ENCODE results near the gene DLG5.
"Not testable (repeated sequence)": the region's sequence is repeated elsewhere in the genome, so short reads cannot be mapped to it uniquely, and the experiment has no call there.

DLG5 gene

DNA sequence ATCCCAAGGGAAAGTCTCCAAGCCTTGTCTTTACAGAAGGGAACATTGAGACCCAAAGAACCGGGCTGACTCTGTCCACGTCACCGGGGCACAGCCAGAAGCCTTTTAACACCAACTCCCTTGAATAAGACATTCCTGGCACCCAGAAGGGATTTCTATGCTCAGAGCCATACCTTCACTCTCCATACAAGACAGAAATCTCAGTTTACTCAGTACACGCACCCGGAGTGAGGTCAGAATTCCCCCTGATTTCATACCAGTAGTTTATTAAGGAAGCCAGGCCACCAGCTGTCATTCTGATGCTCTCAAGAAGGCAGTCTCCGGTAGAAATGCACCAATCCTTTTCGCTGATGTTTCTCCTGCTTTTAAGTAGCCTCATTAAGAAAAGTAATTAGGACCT is 154.7 kb downstream of the DLG5 start:
- peaks cover 2% of the 10 kb centered on the region for H3K4me1 ChIP-seq (ENCODE audit: control insufficient read depth, insufficient read depth, low read length)
- H3K9me3 ChIP-seq (ENCODE audit: control insufficient read depth, insufficient read depth, low read length): peaks cover 4% of the 10 kb centered on the region
- H3K27me3 ChIP-seq (ENCODE audit: control insufficient read depth, insufficient read depth, low read length): no peaks in the 10 kb centered on the region
- H3K9ac ChIP-seq (ENCODE audit: low read depth, low read length): no peak overlapping the region
- H3K4me3 ChIP-seq (ENCODE audit: low read depth, low read length): no peak overlapping the region
- H3K36me3 ChIP-seq (ENCODE audit: control insufficient read depth, insufficient read depth, low read length): no peaks in the 10 kb centered on the region

- Histone ChIP-seq H3K9me3 (ENCODE audit: control insufficient read depth, insufficient read depth, low read length) (peaks cover 3% of the 10 kb centered on the region), H3K27me3 (ENCODE audit: control insufficient read depth, insufficient read depth, low read length) (no peaks in the 10 kb centered on the region), H3K4me3 (ENCODE audit: low read depth, low read length) (no peak overlapping the region), H3K9ac (ENCODE audit: low read depth, low read length) (no peak overlapping the region), H3K36me3 (ENCODE audit: control insufficient read depth, insufficient read depth, low read length) (no peaks in the 10 kb centered on the region), H3K4me1 (ENCODE audit: control insufficient read depth, insufficient read depth, low read length) (peaks cover 2% of the 10 kb centered on the region)
Observed at GRCh38 chr10:77771450-77771849, 155.1 kb downstream of the DLG5 start.

DNA sequence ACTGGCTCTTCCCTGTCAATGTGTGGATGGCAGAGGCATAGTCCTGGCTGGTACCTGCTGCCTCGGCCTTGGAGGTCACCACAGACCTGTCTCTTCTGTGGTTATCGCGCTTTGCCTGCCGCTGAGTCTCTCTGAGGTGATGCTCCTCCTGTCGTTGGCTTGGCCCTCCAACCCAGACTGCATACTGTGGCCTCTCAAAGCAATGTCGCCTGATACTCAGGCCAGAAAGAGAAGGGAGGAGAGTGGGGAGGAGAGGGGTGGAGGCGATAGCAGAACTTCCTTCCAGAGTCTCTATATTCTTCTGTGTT is 155.7 kb downstream of the DLG5 start:
- no peaks in the 10 kb centered on the region for H3K36me3 ChIP-seq (ENCODE audit: control insufficient read depth, insufficient read depth, low read length)
- no peaks in the 10 kb centered on the region for H3K27me3 ChIP-seq (ENCODE audit: control insufficient read depth, insufficient read depth, low read length)
- H3K9ac ChIP-seq (ENCODE audit: low read depth, low read length): no peak overlapping the region
- H3K4me3 ChIP-seq (ENCODE audit: low read depth, low read length): no peak overlapping the region
- no peaks in the 10 kb centered on the region for H3K9me3 ChIP-seq (ENCODE audit: control insufficient read depth, insufficient read depth, low read length)
- peaks cover 2% of the 10 kb centered on the region for H3K4me1 ChIP-seq (ENCODE audit: control insufficient read depth, insufficient read depth, low read length)

GRCh38 chr10:77770081-77770867 is 156.3 kb downstream of the DLG5 start:
- Histone ChIP-seq H3K9me3 (ENCODE audit: control insufficient read depth, insufficient read depth, low read length) (no peaks in the 10 kb centered on the region), H3K4me1 (ENCODE audit: control insufficient read depth, insufficient read depth, low read length) (peaks cover 2% of the 10 kb centered on the region), H3K36me3 (ENCODE audit: control insufficient read depth, insufficient read depth, low read length) (no peaks in the 10 kb centered on the region), H3K4me3 (ENCODE audit: low read depth, low read length) (no peak overlapping the region), H3K27me3 (ENCODE audit: control insufficient read depth, insufficient read depth, low read length) (no peaks in the 10 kb centered on the region), H3K9ac (ENCODE audit: low read depth, low read length) (no peak overlapping the region)

DNA sequence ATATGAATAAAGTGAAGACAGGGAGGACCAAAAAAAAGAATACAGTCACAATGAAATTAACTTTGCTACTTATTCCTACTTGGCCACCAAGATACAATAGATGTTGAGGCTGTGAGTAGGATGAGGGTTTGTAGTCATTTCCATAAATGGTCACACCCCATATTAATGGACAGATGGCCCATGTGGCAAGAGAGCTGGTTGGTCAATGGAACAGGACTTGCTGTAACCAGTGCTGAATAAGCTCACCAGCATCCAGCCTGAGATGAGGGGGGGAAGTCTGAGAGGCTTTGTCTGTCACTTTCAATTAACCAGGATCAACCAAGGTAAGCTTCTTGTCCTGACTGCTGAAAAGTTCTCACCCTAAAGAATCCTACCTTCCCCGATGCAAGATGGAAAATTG is 158.5 kb downstream of the DLG5 start:
- no peak overlapping the region for H3K4me3 ChIP-seq (ENCODE audit: low read depth, low read length)
- H3K27me3 ChIP-seq (ENCODE audit: control insufficient read depth, insufficient read depth, low read length): no peaks in the 10 kb centered on the region
- H3K9me3 ChIP-seq (ENCODE audit: control insufficient read depth, insufficient read depth, low read length): no peaks in the 10 kb centered on the region
- H3K4me1 ChIP-seq (ENCODE audit: control insufficient read depth, insufficient read depth, low read length): no peaks in the 10 kb centered on the region
- H3K9ac ChIP-seq (ENCODE audit: low read depth, low read length): no peak overlapping the region
- no peaks in the 10 kb centered on the region for H3K36me3 ChIP-seq (ENCODE audit: control insufficient read depth, insufficient read depth, low read length)

DNA sequence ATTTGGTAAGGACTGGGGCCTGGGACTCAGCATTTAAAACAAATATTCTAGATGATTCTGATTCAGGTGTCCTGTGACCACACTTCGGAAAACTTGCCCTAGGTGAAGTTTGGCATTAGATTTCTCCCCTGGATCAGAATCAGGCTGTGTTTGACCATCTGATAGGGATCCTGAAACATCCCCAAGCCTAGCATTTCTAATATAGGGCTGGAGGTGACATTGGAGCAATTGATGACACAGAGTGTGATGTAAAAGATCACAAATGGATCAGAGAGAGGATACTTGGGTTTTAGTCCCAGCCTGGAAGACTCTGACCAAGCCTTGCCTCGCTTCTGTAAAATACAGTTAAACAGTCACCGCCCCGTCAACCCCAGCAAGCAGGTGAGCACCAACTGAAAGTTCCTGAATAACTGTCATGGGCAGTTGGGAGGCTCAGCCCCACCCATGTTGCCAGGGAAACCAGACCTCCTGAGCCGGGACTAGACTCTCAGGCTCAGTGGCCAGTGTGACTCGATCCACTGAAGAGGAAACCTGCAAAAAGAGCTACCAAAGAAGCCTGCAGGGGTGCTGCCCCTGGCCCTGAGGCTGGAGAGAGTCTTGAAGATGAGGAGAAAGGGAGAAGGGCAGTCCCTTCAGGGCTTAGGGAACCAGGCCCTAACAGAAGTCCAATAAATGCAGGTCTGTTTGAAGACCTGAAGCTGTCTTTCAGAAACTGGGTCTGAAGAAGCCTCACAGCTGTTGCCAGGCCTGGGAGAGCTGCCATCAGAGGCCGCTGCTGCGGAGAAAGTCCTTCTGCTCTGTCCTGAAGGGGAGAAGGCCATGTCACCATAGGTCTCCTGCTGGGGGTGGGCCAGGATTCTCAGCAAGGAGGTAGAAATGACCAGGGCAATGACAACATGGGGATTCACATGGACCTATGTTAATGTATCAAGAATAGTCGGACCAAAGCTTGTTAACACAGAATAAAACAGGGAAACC is 162.8 kb downstream of the DLG5 start:
- H3K36me3 ChIP-seq (ENCODE audit: control insufficient read depth, insufficient read depth, low read length): no peaks in the 10 kb centered on the region
- no peak overlapping the region for H3K9ac ChIP-seq (ENCODE audit: low read depth, low read length)
- H3K9me3 ChIP-seq (ENCODE audit: control insufficient read depth, insufficient read depth, low read length): no peaks in the 10 kb centered on the region
- H3K27me3 ChIP-seq (ENCODE audit: control insufficient read depth, insufficient read depth, low read length): no peaks in the 10 kb centered on the region
- no peak overlapping the region for H3K4me3 ChIP-seq (ENCODE audit: low read depth, low read length)
- H3K4me1 ChIP-seq (ENCODE audit: control insufficient read depth, insufficient read depth, low read length): no peaks in the 10 kb centered on the region

DNA sequence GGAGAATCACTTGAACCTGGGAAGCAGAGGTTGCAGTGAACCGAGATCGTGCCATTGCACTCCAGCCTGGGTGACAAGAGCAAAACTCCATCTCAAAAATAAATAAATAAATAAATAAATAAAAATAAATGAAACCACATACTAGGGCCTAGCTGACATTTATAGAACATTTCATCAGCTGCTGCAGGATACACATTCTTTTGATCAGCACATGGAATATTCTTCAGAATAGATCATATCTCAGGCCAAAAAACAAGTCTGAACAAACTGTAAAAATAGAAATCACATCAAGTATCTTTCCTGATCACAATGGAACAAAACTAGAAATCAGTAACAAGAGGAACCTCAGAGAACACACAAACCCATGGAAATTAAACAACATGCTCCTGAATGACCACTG is 168.1 kb downstream of the DLG5 start:
- H3K4me3 ChIP-seq (ENCODE audit: low read depth, low read length); H3K4me1 ChIP-seq (ENCODE audit: control insufficient read depth, insufficient read depth, low read length); H3K27me3 ChIP-seq (ENCODE audit: control insufficient read depth, insufficient read depth, low read length); H3K36me3 ChIP-seq (ENCODE audit: control insufficient read depth, insufficient read depth, low read length); H3K9me3 ChIP-seq (ENCODE audit: control insufficient read depth, insufficient read depth, low read length); H3K9ac ChIP-seq (ENCODE audit: low read depth, low read length): not testable (repeated sequence)

- no peaks in the 10 kb centered on the region for H3K9me3 ChIP-seq (ENCODE audit: control insufficient read depth, insufficient read depth, low read length)
- no peaks in the 10 kb centered on the region for H3K4me1 ChIP-seq (ENCODE audit: control insufficient read depth, insufficient read depth, low read length)
- H3K4me3 ChIP-seq (ENCODE audit: low read depth, low read length): peak overlapping the region; percentile 18
- no peaks in the 10 kb centered on the region for H3K27me3 ChIP-seq (ENCODE audit: control insufficient read depth, insufficient read depth, low read length)
- H3K9ac ChIP-seq (ENCODE audit: low read depth, low read length): no peak overlapping the region
- H3K36me3 ChIP-seq (ENCODE audit: control insufficient read depth, insufficient read depth, low read length): no peaks in the 10 kb centered on the region
Observed at GRCh38 chr10:77756319-77757232, 170.0 kb downstream of the DLG5 start.

DNA sequence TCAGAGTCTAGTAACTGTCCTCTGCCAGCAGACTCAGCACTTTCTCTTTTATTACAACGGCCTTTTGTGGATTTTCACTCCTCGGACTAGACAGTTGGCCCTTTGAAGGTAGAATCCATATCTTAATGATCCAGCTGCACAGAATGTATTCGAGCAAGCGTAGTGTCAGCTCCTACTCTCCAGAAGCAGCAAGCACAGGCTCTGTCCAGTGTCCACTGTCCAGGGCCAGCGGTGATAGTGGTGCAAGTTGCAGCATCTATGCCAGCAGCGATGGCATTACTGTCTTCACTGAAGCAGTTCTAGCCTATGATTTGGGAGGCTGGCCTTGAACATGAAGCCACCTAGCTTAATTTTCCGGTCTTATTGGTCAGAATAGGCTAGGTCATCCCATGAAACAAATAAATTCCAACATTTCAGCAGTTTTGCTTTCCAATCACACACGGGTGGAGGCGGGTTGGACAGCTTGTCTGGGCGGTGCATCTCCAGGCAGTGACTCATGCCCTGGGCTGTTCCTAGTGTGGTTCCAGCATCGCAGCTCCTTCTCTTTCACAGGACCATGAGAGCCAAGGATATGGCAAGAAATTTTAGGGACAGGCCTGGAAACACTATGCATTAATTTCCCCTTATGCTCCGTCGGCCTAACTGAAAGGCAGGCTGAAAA is 180.4 kb downstream of the DLG5 start:
- Histone ChIP-seq H3K9ac (ENCODE audit: low read depth, low read length) (no peak overlapping the region), H3K4me1 (ENCODE audit: control insufficient read depth, insufficient read depth, low read length) (no peaks in the 10 kb centered on the region), H3K36me3 (ENCODE audit: control insufficient read depth, insufficient read depth, low read length) (no peaks in the 10 kb centered on the region), H3K27me3 (ENCODE audit: control insufficient read depth, insufficient read depth, low read length) (no peaks in the 10 kb centered on the region), H3K9me3 (ENCODE audit: control insufficient read depth, insufficient read depth, low read length) (no peaks in the 10 kb centered on the region), H3K4me3 (ENCODE audit: low read depth, low read length) (no peak overlapping the region)

- H3K4me1 ChIP-seq (ENCODE audit: control insufficient read depth, insufficient read depth, low read length): no peaks in the 10 kb centered on the region
- no peak overlapping the region for H3K9ac ChIP-seq (ENCODE audit: low read depth, low read length)
- H3K36me3 ChIP-seq (ENCODE audit: control insufficient read depth, insufficient read depth, low read length): no peaks in the 10 kb centered on the region
- H3K27me3 ChIP-seq (ENCODE audit: control insufficient read depth, insufficient read depth, low read length): no peaks in the 10 kb centered on the region
- H3K4me3 ChIP-seq (ENCODE audit: low read depth, low read length): no peak overlapping the region
- H3K9me3 ChIP-seq (ENCODE audit: control insufficient read depth, insufficient read depth, low read length): peaks cover 4% of the 10 kb centered on the region
Observed at GRCh38 chr10:77744245-77744644, 182.3 kb downstream of the DLG5 start.

- Histone ChIP-seq H3K4me1 (ENCODE audit: control insufficient read depth, insufficient read depth, low read length) (peaks cover 2% of the 10 kb centered on the region), H3K4me3 (ENCODE audit: low read depth, low read length) (no peak overlapping the region), H3K27me3 (ENCODE audit: control insufficient read depth, insufficient read depth, low read length) (no peaks in the 10 kb centered on the region), H3K36me3 (ENCODE audit: control insufficient read depth, insufficient read depth, low read length) (no peaks in the 10 kb centered on the region), H3K9ac (ENCODE audit: low read depth, low read length) (no peak overlapping the region), H3K9me3 (ENCODE audit: control insufficient read depth, insufficient read depth, low read length) (peaks cover 5% of the 10 kb centered on the region)
Observed at GRCh38 chr10:77742172-77742571, 184.4 kb downstream of the DLG5 start.
